ENCODE results near the gene NDFIP1. TPM values are rescaled to one million over a fixed set of nuclear protein-coding genes. Genes with fewer than 3 reads are reported as not detected.
"Not testable (repeated sequence)": the region's sequence is repeated elsewhere in the genome, so short reads cannot be mapped to it uniquely, and the experiment has no call there.

The NDFIP1 gene
- total and polyA plus RNA-seq, 2 donors (not counting 1 experiment from before 2014, with no cell fraction given): 55.8 to 67.4 TPM

- no peak overlapping the region for H3K4me2 ChIP-seq (ENCODE audit: extremely low read depth, insufficient read depth, low read length)
- H4K20me1 ChIP-seq (ENCODE audit: control insufficient read depth, extremely low read depth, insufficient read depth, low read length): no peaks in the 10 kb centered on the region
- H3K27ac ChIP-seq (ENCODE audit: insufficient read depth, low read length): no peak overlapping the region
- DNase-seq (ENCODE audit: low read depth in 2 of 2): no peak
- no peak overlapping the region for H2AFZ ChIP-seq (ENCODE audit: low read length)
- H3K36me3 ChIP-seq (ENCODE audit: control insufficient read depth, insufficient read depth, low read length): no peaks in the 10 kb centered on the region
- peaks cover 15% of the 10 kb centered on the region for H3K27me3 ChIP-seq (ENCODE audit: control insufficient read depth, insufficient read depth, low read length)
- H3K9me3 ChIP-seq (ENCODE audit: control insufficient read depth, insufficient read depth, low read depth, low read length): no peaks in the 10 kb centered on the region
- no peaks in the 10 kb centered on the region for H3K4me1 ChIP-seq (ENCODE audit: control insufficient read depth, extremely low read depth, insufficient read depth, low read length)
- H3K9ac ChIP-seq (ENCODE audit: insufficient read depth, low read length): no peak overlapping the region
- no peak for TF ChIP-seq CTCF (conservative IDR thresholded peaks at IDR 0.05 in 1 of 2, IDR thresholded peaks at IDR 0.05 in 1 of 2; ENCODE audit: low read depth in 1 of 2, low read length in 2 of 2)
- TF ChIP-seq EZH2 (IDR thresholded peaks at IDR 0.05; ENCODE audit: low read length, missing control alignments): no peak
- H3K4me3 ChIP-seq (replicated peaks in 1 of 4; ENCODE audit: control extremely low read depth in 1 of 4, insufficient read depth in 1 of 4, low read depth in 3 of 4, low read length in 4 of 4): no peak overlapping the region
- H3K79me2 ChIP-seq (ENCODE audit: control insufficient read depth, insufficient read depth, low read length): no peaks in the 10 kb centered on the region
These were observed 22.4 kb upstream of the NDFIP1 start for GRCh38 chr5:142086229-142086628.

GRCh38 chr5:142086679-142087078, 21.9 kb upstream of the NDFIP1 start:
- Histone ChIP-seq H2AFZ (ENCODE audit: low read length) (no peak overlapping the region), H3K79me2 (ENCODE audit: control insufficient read depth, insufficient read depth, low read length) (no peaks in the 10 kb centered on the region), H3K9me3 (ENCODE audit: control insufficient read depth, insufficient read depth, low read depth, low read length) (no peaks in the 10 kb centered on the region), H3K4me2 (ENCODE audit: extremely low read depth, insufficient read depth, low read length) (no peak overlapping the region), H4K20me1 (ENCODE audit: control insufficient read depth, extremely low read depth, insufficient read depth, low read length) (no peaks in the 10 kb centered on the region), H3K4me3 (replicated peaks in 1 of 4; ENCODE audit: control extremely low read depth in 1 of 4, insufficient read depth in 1 of 4, low read depth in 3 of 4, low read length in 4 of 4) (no peak overlapping the region), H3K36me3 (ENCODE audit: control insufficient read depth, insufficient read depth, low read length) (no peaks in the 10 kb centered on the region), H3K27ac (ENCODE audit: insufficient read depth, low read length) (no peak overlapping the region), H3K9ac (ENCODE audit: insufficient read depth, low read length) (no peak overlapping the region), H3K27me3 (ENCODE audit: control insufficient read depth, insufficient read depth, low read length) (peaks cover 15% of the 10 kb centered on the region), H3K4me1 (ENCODE audit: control insufficient read depth, extremely low read depth, insufficient read depth, low read length) (no peaks in the 10 kb centered on the region)
- TF ChIP-seq EZH2 (IDR thresholded peaks at IDR 0.05; ENCODE audit: low read length, missing control alignments): no peak
- TF ChIP-seq CTCF (conservative IDR thresholded peaks at IDR 0.05 in 1 of 2, IDR thresholded peaks at IDR 0.05 in 1 of 2; ENCODE audit: low read depth in 1 of 2, low read length in 2 of 2): no peak
- no peak for DNase-seq (ENCODE audit: low read depth in 2 of 2)

GRCh38 chr5:142087920-142088679, 20.5 kb upstream of the NDFIP1 start:
- no peaks in the 10 kb centered on the region for H4K20me1 ChIP-seq (ENCODE audit: control insufficient read depth, extremely low read depth, insufficient read depth, low read length)
- no peak overlapping the region for H3K4me2 ChIP-seq (ENCODE audit: extremely low read depth, insufficient read depth, low read length)
- H3K9me3 ChIP-seq (ENCODE audit: control insufficient read depth, insufficient read depth, low read depth, low read length): no peaks in the 10 kb centered on the region
- H3K4me3 ChIP-seq (replicated peaks in 1 of 4; ENCODE audit: control extremely low read depth in 1 of 4, insufficient read depth in 1 of 4, low read depth in 3 of 4, low read length in 4 of 4): no peak overlapping the region
- DNase-seq (ENCODE audit: low read depth in 2 of 2): no peak
- no peaks in the 10 kb centered on the region for H3K36me3 ChIP-seq (ENCODE audit: control insufficient read depth, insufficient read depth, low read length)
- H3K4me1 ChIP-seq (ENCODE audit: control insufficient read depth, extremely low read depth, insufficient read depth, low read length): no peaks in the 10 kb centered on the region
- peaks cover 13% of the 10 kb centered on the region for H3K27me3 ChIP-seq (ENCODE audit: control insufficient read depth, insufficient read depth, low read length)
- no peak overlapping the region for H3K27ac ChIP-seq (ENCODE audit: insufficient read depth, low read length)
- H3K9ac ChIP-seq (ENCODE audit: insufficient read depth, low read length): no peak overlapping the region
- H3K79me2 ChIP-seq (ENCODE audit: control insufficient read depth, insufficient read depth, low read length): no peaks in the 10 kb centered on the region
- TF ChIP-seq EZH2 (IDR thresholded peaks at IDR 0.05; ENCODE audit: low read length, missing control alignments) (no peak), CTCF (conservative IDR thresholded peaks at IDR 0.05 in 1 of 2, IDR thresholded peaks at IDR 0.05 in 1 of 2; ENCODE audit: low read depth in 1 of 2, low read length in 2 of 2) (no peak)
- H2AFZ ChIP-seq (ENCODE audit: low read length): no peak overlapping the region

GRCh38 chr5:142088855-142089479, 19.6 kb upstream of the NDFIP1 start:
- not testable (repeated sequence) for H2AFZ ChIP-seq (ENCODE audit: low read length); DNase-seq (ENCODE audit: low read depth in 2 of 2); H3K4me1 ChIP-seq (ENCODE audit: control insufficient read depth, extremely low read depth, insufficient read depth, low read length); H3K9me3 ChIP-seq (ENCODE audit: control insufficient read depth, insufficient read depth, low read depth, low read length); H3K27me3 ChIP-seq (ENCODE audit: control insufficient read depth, insufficient read depth, low read length); H3K4me3 ChIP-seq (replicated peaks in 1 of 4; ENCODE audit: control extremely low read depth in 1 of 4, insufficient read depth in 1 of 4, low read depth in 3 of 4, low read length in 4 of 4); H4K20me1 ChIP-seq (ENCODE audit: control insufficient read depth, extremely low read depth, insufficient read depth, low read length); H3K9ac ChIP-seq (ENCODE audit: insufficient read depth, low read length); H3K36me3 ChIP-seq (ENCODE audit: control insufficient read depth, insufficient read depth, low read length); H3K79me2 ChIP-seq (ENCODE audit: control insufficient read depth, insufficient read depth, low read length); H3K4me2 ChIP-seq (ENCODE audit: extremely low read depth, insufficient read depth, low read length); H3K27ac ChIP-seq (ENCODE audit: insufficient read depth, low read length)
